Thyroid gland (tissue), 4 donors: ENCODE results near the gene SMYD1.

Experiments used
- POLR2A ChIP-seq, 2 donors: fragments of 450-650 bp; IDR thresholded peaks; one replicate each; pipeline ENCODE4 v1.6.1; 2017; ENCODE audit warnings: antibody characterized with exemption in 2 of 2, mild to moderate bottlenecking in 2 of 2, moderate library complexity in 1 of 2
- TF ChIP-seq, protein P1 (sequence below), 6 experiments: fragments of 200-600 bp in 3 of 6; fragments of 450-650 bp in 3 of 6; sonication (generic) in 3 of 6; IDR thresholded peaks; one replicate each; pipeline ENCODE4 v1.5.1; 2016 to 2019; ENCODE audit warnings: antibody characterized with exemption in 6 of 6, mild to moderate bottlenecking in 2 of 6, inconsistent platforms in 1 of 6, moderate library complexity in 1 of 6

DNA sequence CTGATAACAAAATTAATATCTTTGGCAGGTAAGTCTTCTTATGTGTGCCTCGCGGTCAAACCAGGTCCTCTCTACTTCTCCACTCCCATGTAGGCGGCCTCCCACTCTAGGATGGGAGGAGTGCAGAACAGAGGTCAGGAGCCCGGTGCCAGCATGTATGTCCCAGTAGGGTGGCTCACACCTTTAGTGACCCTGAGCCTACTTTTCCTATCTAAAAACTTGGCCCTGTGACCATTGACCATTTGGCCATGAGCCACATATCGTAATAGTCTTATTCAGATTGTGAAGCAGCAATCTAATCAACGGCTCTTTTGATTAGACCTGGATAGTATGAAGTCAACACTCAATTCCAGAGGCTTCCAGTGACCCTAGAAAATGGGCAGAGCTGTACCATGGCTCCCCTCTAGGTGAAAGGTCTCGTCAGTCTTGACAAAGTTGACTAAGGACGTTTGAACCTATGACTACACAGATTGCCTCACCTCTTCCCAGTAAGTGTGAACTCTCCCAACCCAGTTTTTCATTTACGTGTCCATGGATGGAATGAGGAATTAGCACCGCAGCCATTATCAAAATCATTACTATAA is 77.4 kb downstream of the SMYD1 start:
- TF ChIP-seq, protein P1, sequence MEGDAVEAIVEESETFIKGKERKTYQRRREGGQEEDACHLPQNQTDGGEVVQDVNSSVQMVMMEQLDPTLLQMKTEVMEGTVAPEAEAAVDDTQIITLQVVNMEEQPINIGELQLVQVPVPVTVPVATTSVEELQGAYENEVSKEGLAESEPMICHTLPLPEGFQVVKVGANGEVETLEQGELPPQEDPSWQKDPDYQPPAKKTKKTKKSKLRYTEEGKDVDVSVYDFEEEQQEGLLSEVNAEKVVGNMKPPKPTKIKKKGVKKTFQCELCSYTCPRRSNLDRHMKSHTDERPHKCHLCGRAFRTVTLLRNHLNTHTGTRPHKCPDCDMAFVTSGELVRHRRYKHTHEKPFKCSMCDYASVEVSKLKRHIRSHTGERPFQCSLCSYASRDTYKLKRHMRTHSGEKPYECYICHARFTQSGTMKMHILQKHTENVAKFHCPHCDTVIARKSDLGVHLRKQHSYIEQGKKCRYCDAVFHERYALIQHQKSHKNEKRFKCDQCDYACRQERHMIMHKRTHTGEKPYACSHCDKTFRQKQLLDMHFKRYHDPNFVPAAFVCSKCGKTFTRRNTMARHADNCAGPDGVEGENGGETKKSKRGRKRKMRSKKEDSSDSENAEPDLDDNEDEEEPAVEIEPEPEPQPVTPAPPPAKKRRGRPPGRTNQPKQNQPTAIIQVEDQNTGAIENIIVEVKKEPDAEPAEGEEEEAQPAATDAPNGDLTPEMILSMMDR (IDR thresholded peaks at IDR 0.05), result no peak
- TF ChIP-seq POLR2A (IDR thresholded peaks at IDR 0.05), result no peak
